NT2/D1 (cell line): ENCODE measurements around the gene CUL7.

Experiments used
- YY1 ChIP-seq: IDR thresholded peaks from 2 replicates; pipeline ENCODE4 v1.6.1; 2011; ENCODE audit not compliant: insufficient read length, insufficient read depth
- ZNF274 ChIP-seq: IDR thresholded peaks from 2 replicates; pipeline ENCODE4 v1.6.1; 2011; ENCODE audit warnings: mild to moderate bottlenecking, low read depth, low read length

GRCh38 chr6:43011207-43011606 is 42.4 kb downstream of the CUL7 start:
- TF ChIP-seq YY1 (no peak), ZNF274 (no peak)
